ENCODE measurements around the gene LAMC2. TPM values are rescaled to one million over a fixed set of nuclear protein-coding genes. Genes with fewer than 3 reads are reported as not detected.

The LAMC2 gene
- total RNA-seq, 2 experiments from 2014 or later = 0.38 TPM; not detected in 1

- POLR2A ChIA-PET = interaction anchor here (0.6 kb wide), 2 partner anchors 11 to 148 kb away, joined by 4 to 5 read pairs; no protein-coding TSS in a partner anchor
- H3K79me2 ChIP-seq (ENCODE audit: insufficient read depth, low read depth, low read length) = no peaks in the 10 kb centered on the region
- intact Hi-C loops (cut with micrococcal nuclease; ENCODE audit: unreplicated experiment) = no loop called here
- BruUV-seq (replicated peaks) = no TSS peak
- no peak overlapping the region for H3K4me3 ChIP-seq (ENCODE audit: low read depth, low read length, poor library complexity, severe bottlenecking)
- no peak overlapping the region for H3K4me2 ChIP-seq (ENCODE audit: low read length)
- no peak overlapping the region for H3K27ac ChIP-seq (ENCODE audit: low read depth, low read length, poor library complexity, severe bottlenecking)
- CTCF ChIA-PET (ENCODE audit: unreplicated experiment) = no interaction called here
- no peaks in the 10 kb centered on the region for H3K4me1 ChIP-seq (ENCODE audit: insufficient read depth, low read length, poor library complexity, severe bottlenecking)
- no peak for DNase-seq (ENCODE audit: low spot score)
- no peaks in the 10 kb centered on the region for H3K9me2 ChIP-seq (ENCODE audit: insufficient read depth, low read length)
- no peaks in the 10 kb centered on the region for H3K9me3 ChIP-seq (ENCODE audit: low read length)
- H3K36me3 ChIP-seq (ENCODE audit: insufficient read depth, low read length) = no peaks in the 10 kb centered on the region
- H4K20me1 ChIP-seq (ENCODE audit: insufficient read depth, low read length) = no peaks in the 10 kb centered on the region
- TF ChIP-seq, protein P1, sequence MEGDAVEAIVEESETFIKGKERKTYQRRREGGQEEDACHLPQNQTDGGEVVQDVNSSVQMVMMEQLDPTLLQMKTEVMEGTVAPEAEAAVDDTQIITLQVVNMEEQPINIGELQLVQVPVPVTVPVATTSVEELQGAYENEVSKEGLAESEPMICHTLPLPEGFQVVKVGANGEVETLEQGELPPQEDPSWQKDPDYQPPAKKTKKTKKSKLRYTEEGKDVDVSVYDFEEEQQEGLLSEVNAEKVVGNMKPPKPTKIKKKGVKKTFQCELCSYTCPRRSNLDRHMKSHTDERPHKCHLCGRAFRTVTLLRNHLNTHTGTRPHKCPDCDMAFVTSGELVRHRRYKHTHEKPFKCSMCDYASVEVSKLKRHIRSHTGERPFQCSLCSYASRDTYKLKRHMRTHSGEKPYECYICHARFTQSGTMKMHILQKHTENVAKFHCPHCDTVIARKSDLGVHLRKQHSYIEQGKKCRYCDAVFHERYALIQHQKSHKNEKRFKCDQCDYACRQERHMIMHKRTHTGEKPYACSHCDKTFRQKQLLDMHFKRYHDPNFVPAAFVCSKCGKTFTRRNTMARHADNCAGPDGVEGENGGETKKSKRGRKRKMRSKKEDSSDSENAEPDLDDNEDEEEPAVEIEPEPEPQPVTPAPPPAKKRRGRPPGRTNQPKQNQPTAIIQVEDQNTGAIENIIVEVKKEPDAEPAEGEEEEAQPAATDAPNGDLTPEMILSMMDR (conservative IDR thresholded peaks at IDR 0.05; ENCODE audit: low read length) = no peak
- no peak for TF ChIP-seq EZH2phosphoT487 (IDR thresholded peaks at IDR 0.05; ENCODE audit: borderline replicate concordance, low read depth, low read length)
- no peak overlapping the region for H2AFZ ChIP-seq (ENCODE audit: low read length)
These were observed 19.6 kb upstream of the LAMC2 start for GRCh38 chr1:183166454-183166853.

GRCh38 chr1:183167676-183168075, 18.4 kb upstream of the LAMC2 start:
- no TSS peak for BruUV-seq (replicated peaks)
- Histone ChIP-seq H4K20me1 (ENCODE audit: insufficient read depth, low read length) (no peaks in the 10 kb centered on the region), H3K9me2 (ENCODE audit: insufficient read depth, low read length) (no peaks in the 10 kb centered on the region), H3K36me3 (ENCODE audit: insufficient read depth, low read length) (no peaks in the 10 kb centered on the region), H3K27ac (ENCODE audit: low read depth, low read length, poor library complexity, severe bottlenecking) (no peak overlapping the region), H2AFZ (ENCODE audit: low read length) (no peak overlapping the region), H3K9me3 (ENCODE audit: low read length) (no peaks in the 10 kb centered on the region), H3K4me3 (ENCODE audit: low read depth, low read length, poor library complexity, severe bottlenecking) (no peak overlapping the region), H3K4me1 (ENCODE audit: insufficient read depth, low read length, poor library complexity, severe bottlenecking) (no peaks in the 10 kb centered on the region), H3K79me2 (ENCODE audit: insufficient read depth, low read depth, low read length) (no peaks in the 10 kb centered on the region), H3K4me2 (ENCODE audit: low read length) (no peak overlapping the region)
- TF ChIP-seq, protein P1 (conservative IDR thresholded peaks at IDR 0.05; ENCODE audit: low read length) = no peak
- TF ChIP-seq EZH2phosphoT487 (IDR thresholded peaks at IDR 0.05; ENCODE audit: borderline replicate concordance, low read depth, low read length) = no peak
- CTCF ChIA-PET (ENCODE audit: unreplicated experiment) = no interaction called here
- POLR2A ChIA-PET = interaction anchor here (0.6 kb wide), 1 partner anchor 205 kb away, joined by 4 read pairs; no protein-coding TSS in a partner anchor
- intact Hi-C loops (cut with micrococcal nuclease; ENCODE audit: unreplicated experiment) = no loop called here
- no peak for DNase-seq (ENCODE audit: low spot score)

DNA sequence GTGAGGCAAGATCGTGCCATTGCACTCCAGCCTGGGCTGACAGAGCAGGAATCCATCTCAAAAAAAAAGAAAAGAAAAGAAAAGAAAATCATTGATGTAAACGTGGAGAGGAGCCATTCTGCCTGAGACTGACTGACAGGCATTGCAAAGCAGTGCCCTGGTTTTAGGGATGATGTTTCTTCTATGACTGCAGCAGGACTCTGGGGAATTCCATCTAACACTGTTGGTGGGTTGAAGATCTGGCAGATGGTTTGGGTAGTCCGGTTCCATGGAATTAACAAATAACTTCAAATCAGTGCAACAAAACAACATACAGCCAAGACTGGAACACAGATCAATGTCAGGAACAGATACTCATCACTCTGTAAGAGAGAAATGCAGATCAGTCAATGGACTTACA, 17.8 kb upstream of the LAMC2 start:
- H3K4me1 ChIP-seq (ENCODE audit: insufficient read depth, low read length, poor library complexity, severe bottlenecking) = no peaks in the 10 kb centered on the region
- H3K27ac ChIP-seq (ENCODE audit: low read depth, low read length, poor library complexity, severe bottlenecking) = no peak overlapping the region
- no peak overlapping the region for H3K4me3 ChIP-seq (ENCODE audit: low read depth, low read length, poor library complexity, severe bottlenecking)
- TF ChIP-seq, protein P1 (conservative IDR thresholded peaks at IDR 0.05; ENCODE audit: low read length) = no peak
- TF ChIP-seq EZH2phosphoT487 (IDR thresholded peaks at IDR 0.05; ENCODE audit: borderline replicate concordance, low read depth, low read length) = no peak
- H3K79me2 ChIP-seq (ENCODE audit: insufficient read depth, low read depth, low read length) = no peaks in the 10 kb centered on the region
- H4K20me1 ChIP-seq (ENCODE audit: insufficient read depth, low read length) = no peaks in the 10 kb centered on the region
- no TSS peak for BruUV-seq (replicated peaks)
- intact Hi-C loops (cut with micrococcal nuclease; ENCODE audit: unreplicated experiment) = no loop called here
- ChIA-PET POLR2A (interaction anchor here (0.6 kb wide), 1 partner anchor 206 kb away, joined by 4 read pairs; no protein-coding TSS in a partner anchor), CTCF (ENCODE audit: unreplicated experiment) (no interaction called here)
- DNase-seq (ENCODE audit: low spot score) = no peak
- H3K36me3 ChIP-seq (ENCODE audit: insufficient read depth, low read length) = no peaks in the 10 kb centered on the region
- no peak overlapping the region for H2AFZ ChIP-seq (ENCODE audit: low read length)
- H3K9me2 ChIP-seq (ENCODE audit: insufficient read depth, low read length) = no peaks in the 10 kb centered on the region
- H3K9me3 ChIP-seq (ENCODE audit: low read length) = no peaks in the 10 kb centered on the region
- H3K4me2 ChIP-seq (ENCODE audit: low read length) = no peak overlapping the region
